Measurements from ENCODE around the gene POLN. TPM values are rescaled to one million over a fixed set of nuclear protein-coding genes. Genes with fewer than 3 reads are reported as not detected.

POLN gene
- total RNA-seq, 2 experiments from 2014 or later: 4.0 to 4.4 TPM

GRCh38 chr4:2247128-2248043, 5.5 kb upstream of the POLN start:
- no peaks in the 10 kb centered on the region for H3K9me3 ChIP-seq (ENCODE audit: low read length)
- no TSS peak for BruUV-seq (replicated peaks)
- ChIA-PET CTCF (ENCODE audit: unreplicated experiment) (no interaction called here), POLR2A (no interaction called here)
- H3K79me2 ChIP-seq (ENCODE audit: insufficient read depth, low read depth, low read length): no peaks in the 10 kb centered on the region
- H3K27ac ChIP-seq (ENCODE audit: low read depth, low read length, poor library complexity, severe bottlenecking): no peak overlapping the region
- TF ChIP-seq, protein P1, sequence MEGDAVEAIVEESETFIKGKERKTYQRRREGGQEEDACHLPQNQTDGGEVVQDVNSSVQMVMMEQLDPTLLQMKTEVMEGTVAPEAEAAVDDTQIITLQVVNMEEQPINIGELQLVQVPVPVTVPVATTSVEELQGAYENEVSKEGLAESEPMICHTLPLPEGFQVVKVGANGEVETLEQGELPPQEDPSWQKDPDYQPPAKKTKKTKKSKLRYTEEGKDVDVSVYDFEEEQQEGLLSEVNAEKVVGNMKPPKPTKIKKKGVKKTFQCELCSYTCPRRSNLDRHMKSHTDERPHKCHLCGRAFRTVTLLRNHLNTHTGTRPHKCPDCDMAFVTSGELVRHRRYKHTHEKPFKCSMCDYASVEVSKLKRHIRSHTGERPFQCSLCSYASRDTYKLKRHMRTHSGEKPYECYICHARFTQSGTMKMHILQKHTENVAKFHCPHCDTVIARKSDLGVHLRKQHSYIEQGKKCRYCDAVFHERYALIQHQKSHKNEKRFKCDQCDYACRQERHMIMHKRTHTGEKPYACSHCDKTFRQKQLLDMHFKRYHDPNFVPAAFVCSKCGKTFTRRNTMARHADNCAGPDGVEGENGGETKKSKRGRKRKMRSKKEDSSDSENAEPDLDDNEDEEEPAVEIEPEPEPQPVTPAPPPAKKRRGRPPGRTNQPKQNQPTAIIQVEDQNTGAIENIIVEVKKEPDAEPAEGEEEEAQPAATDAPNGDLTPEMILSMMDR (conservative IDR thresholded peaks at IDR 0.05; ENCODE audit: low read length): no peak
- TF ChIP-seq EZH2phosphoT487 (IDR thresholded peaks at IDR 0.05; ENCODE audit: borderline replicate concordance, low read depth, low read length): no peak
- H4K20me1 ChIP-seq (ENCODE audit: insufficient read depth, low read length): no peaks in the 10 kb centered on the region
- no peak overlapping the region for H3K4me2 ChIP-seq (ENCODE audit: low read length)
- H3K9me2 ChIP-seq (ENCODE audit: insufficient read depth, low read length): no peaks in the 10 kb centered on the region
- no peak overlapping the region for H3K4me3 ChIP-seq (ENCODE audit: low read depth, low read length, poor library complexity, severe bottlenecking)
- peaks cover 17% of the 10 kb centered on the region for H3K4me1 ChIP-seq (ENCODE audit: insufficient read depth, low read length, poor library complexity, severe bottlenecking)
- intact Hi-C loops (cut with micrococcal nuclease; ENCODE audit: unreplicated experiment): no loop called here
- H2AFZ ChIP-seq (ENCODE audit: low read length): no peak overlapping the region
- H3K36me3 ChIP-seq (ENCODE audit: insufficient read depth, low read length): no peaks in the 10 kb centered on the region
- no peak for DNase-seq (ENCODE audit: low spot score)

- no peak overlapping the region for H3K4me3 ChIP-seq (ENCODE audit: low read depth, low read length, poor library complexity, severe bottlenecking)
- H4K20me1 ChIP-seq (ENCODE audit: insufficient read depth, low read length): no peaks in the 10 kb centered on the region; the same call in 1 of the 2 replicates
- H3K36me3 ChIP-seq (ENCODE audit: insufficient read depth, low read length): no peaks in the 10 kb centered on the region
- CTCF ChIA-PET (ENCODE audit: unreplicated experiment): no interaction called here
- no peak overlapping the region for H2AFZ ChIP-seq (ENCODE audit: low read length)
- TF ChIP-seq, protein P1 (conservative IDR thresholded peaks at IDR 0.05; ENCODE audit: low read length): no peak
- no peak for TF ChIP-seq EZH2phosphoT487 (IDR thresholded peaks at IDR 0.05; ENCODE audit: borderline replicate concordance, low read depth, low read length)
- DNase-seq (ENCODE audit: low spot score): no peak
- H3K4me2 ChIP-seq (ENCODE audit: low read length): no peak overlapping the region
- no peaks in the 10 kb centered on the region for H3K9me3 ChIP-seq (ENCODE audit: low read length)
- H3K9me2 ChIP-seq (ENCODE audit: insufficient read depth, low read length): no peaks in the 10 kb centered on the region
- H3K4me1 ChIP-seq (ENCODE audit: insufficient read depth, low read length, poor library complexity, severe bottlenecking): peaks cover 19% of the 10 kb centered on the region
- H3K27ac ChIP-seq (ENCODE audit: low read depth, low read length, poor library complexity, severe bottlenecking): no peak overlapping the region
- no TSS peak for BruUV-seq (replicated peaks)
- POLR2A ChIA-PET: no interaction called here
- intact Hi-C loops (cut with micrococcal nuclease; ENCODE audit: unreplicated experiment): no loop called here
- no peaks in the 10 kb centered on the region; the same call in 1 of the 2 replicates for H3K79me2 ChIP-seq (ENCODE audit: insufficient read depth, low read depth, low read length)
Measured at GRCh38 chr4:2246384-2247127, 4.6 kb upstream of the POLN start.

Data from OCI-LY7 (cell line).